ENCODE measurements around the gene GPR183.

Gene GPR183, protein sequence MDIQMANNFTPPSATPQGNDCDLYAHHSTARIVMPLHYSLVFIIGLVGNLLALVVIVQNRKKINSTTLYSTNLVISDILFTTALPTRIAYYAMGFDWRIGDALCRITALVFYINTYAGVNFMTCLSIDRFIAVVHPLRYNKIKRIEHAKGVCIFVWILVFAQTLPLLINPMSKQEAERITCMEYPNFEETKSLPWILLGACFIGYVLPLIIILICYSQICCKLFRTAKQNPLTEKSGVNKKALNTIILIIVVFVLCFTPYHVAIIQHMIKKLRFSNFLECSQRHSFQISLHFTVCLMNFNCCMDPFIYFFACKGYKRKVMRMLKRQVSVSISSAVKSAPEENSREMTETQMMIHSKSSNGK

GRCh38 chr13:99307247-99307646 is at the start of gene GPR183:
Gene GPR183 (minus strand): TSS chr13:99307399. CDS start chr13:99296145, 11,254 bp downstream.
- no peak for DNase-seq (ENCODE audit: low read depth in 2 of 2)

DNA sequence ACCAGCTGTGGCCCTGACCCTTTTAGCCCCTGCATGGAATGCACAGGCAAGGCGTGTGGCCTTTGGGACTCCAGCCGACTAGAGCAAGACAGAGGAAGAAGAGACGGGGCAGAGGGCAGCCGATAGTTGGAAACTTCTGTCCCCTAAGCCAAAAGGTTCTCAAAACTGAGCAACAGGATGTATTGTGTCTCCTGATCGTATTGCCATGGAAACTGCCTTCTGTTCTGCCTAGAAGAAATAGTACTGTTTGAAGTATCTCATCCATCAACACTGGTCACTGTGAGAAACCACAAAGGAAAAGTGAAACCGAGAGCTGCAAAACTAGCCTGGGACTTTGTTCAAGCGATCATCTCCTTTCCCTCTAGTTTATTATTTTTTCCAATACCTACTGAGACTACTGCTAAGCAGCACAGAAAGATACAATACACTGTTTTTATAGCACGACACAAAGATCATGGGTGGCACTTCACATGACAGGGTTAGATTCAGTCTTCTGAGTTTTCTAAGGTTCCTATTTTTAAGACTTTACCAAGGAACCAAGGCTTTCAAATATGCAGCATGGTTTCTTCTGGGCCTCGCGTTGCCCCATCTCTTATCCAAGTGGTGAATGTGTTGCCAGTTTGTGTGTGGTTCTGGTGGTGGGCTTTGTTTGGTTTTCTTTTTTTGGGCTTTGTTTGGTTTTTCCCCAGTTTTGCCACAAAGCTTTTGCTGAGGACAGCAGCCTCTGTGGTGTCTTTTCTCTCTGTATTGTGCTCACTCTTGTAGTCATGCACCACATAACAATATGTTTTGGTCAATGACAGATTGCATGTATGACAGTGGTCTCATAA is 49.3 kb upstream of the GPR183 start:
- DNase-seq (ENCODE audit: low read depth in 2 of 2): no peak

- no peak for DNase-seq (ENCODE audit: low read depth in 2 of 2)
These were observed 48.7 kb upstream of the GPR183 start for GRCh38 chr13:99356012-99356261.

GRCh38 chr13:99355267-99356011 is 48.2 kb upstream of the GPR183 start:
- no peak for DNase-seq (ENCODE audit: low read depth in 2 of 2)

- DNase-seq (ENCODE audit: low read depth in 2 of 2): no peak
These were observed 47.3 kb upstream of the GPR183 start for GRCh38 chr13:99354371-99354951.

DNA sequence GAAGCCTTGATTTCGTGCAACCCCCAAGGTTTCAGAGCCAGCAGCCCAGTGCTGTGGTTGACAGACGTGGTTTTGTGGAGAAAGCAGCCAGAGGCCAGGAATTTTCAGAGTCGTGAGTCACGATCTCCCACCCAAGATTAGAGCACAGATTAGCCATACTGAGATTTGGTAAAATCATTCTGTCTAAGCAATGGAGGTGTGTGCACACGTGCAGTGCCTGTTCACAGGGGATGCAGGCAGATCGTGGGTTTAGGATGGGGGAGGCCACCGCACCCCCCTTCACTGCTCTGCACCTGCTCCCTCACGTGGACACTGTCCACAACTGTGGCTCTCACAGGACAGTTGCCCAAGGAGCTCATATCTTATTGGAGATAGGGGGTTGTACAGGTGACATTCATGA is 46.6 kb upstream of the GPR183 start:
- no peak for DNase-seq (ENCODE audit: low read depth in 2 of 2)

DNA sequence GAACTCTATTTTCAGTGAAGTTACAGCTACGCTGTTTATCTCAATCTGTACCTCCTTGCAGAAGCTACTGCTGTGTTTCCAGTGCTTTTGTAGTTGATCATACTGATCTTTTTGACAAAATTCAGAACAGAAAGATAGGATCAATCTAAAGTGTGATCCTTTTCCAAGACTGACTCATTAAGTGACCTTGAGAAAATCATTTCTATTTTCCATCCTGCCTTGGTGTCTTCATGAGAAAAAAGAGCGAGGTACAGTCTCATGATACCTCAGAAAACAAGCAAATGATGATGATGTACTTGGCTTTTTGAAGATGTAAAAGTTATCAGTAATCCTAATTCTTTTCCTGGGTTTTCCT is 46.0 kb upstream of the GPR183 start:
- no peak for DNase-seq (ENCODE audit: low read depth in 2 of 2)

DNA sequence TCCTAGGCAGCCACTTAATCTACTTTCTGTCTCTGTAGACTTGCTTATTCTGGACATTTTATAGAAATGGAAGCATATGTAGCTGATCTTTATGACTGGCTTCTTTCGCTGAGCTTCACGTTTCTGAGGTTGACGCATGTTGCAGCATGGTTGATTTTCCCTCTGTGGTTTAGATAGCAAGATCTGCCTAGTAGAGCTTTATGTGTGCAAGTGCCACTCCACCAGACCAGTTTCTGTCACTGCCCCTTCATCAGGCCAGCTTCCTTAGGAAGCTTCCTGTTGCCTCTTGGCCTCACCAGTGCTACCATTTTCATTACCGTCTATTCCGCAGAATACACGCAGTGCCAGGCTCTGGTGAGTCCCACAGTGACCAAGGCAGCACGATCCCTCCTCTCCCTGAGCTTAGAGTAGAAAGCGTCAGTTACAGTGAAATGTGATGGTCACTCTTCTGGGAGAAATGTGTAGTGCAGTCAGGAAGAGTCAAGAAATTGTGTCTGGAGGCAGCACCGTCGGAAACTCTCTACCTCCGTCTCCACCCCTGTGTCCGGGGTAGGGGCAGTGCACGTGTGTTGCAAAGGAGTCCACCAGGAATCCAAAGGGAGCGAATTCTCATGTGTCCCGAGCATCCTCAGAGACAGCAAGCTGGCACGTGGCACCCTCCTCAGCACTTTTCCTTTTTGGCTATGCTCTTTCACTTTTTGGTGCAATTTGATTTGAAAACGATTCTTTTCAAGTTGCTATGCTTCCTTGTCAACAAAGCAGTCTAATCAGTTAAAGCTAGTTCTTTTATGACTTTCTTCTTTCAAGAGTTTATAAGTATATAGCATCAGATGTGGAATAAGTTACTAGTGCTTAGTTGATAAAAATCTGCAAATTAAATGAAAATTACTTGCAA is 45.4 kb upstream of the GPR183 start:
- DNase-seq (ENCODE audit: low read depth in 2 of 2): no peak

DNA sequence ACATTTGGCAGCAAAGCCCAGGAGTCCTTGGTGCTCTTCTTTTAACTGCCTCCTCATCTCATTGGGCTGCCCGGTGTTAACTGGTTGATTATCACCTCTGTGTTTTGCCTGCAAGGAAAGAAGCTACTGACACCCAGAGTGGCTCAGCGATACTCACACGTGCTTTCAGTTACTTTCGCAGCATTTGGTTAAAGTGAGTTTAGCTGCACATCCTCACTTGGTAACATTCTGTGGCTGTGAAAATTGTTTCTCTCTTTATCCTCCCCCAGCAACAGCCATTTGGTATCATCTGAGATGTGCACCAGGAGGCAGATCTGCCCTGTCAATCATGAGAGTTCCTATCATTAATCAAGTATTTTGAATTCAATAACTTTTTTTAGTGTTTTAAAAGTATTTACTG is 44.6 kb upstream of the GPR183 start:
- DNase-seq (ENCODE audit: low read depth in 2 of 2): no peak

DNA sequence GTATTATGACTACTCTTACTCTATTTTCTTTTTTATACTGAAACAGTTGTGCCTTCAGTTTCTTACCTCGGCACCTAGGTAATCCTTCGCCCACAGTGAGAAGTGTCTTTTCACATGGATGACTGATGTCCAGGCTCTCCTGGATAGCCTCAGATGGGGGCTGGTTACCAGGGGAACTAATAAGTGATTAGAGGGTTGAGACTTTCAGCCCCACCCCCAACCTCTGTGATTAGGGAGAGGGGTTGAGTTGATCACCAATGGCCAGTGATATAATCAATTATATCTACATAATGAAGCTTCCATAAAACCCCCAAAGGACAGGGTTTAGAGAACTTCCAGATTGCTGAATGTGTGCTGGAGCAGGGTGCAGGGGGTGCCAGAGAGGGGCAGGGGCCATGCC is 43.0 kb upstream of the GPR183 start:
- no peak for DNase-seq (ENCODE audit: low read depth in 2 of 2)

DNA sequence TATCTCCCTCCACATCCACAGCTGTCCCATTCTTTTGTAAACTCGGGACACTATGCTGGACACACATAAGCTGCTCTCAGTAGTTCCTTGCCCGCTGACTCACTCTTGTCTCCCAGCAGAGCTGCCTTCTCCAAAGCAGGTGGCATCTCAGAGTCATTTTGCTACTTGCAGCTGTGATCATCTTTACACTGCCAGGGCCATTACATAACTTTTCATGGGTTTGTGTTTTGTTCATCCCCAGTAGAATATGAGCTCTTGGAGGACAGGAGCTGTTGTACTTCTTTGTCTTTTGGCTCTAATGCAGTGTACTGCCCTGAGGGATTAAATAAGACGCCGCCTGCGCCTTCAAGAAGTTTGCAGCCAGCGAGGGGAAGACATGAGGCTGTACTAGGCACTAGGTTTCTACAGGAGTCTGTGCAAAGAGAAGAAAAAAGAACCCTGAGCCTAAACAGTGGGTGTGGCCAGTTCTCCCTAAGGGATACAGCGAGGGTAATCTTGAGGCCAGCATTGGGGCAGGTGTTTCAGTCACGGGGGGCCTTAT is 40.8 kb upstream of the GPR183 start:
- no peak for DNase-seq (ENCODE audit: low read depth in 2 of 2)

DNA sequence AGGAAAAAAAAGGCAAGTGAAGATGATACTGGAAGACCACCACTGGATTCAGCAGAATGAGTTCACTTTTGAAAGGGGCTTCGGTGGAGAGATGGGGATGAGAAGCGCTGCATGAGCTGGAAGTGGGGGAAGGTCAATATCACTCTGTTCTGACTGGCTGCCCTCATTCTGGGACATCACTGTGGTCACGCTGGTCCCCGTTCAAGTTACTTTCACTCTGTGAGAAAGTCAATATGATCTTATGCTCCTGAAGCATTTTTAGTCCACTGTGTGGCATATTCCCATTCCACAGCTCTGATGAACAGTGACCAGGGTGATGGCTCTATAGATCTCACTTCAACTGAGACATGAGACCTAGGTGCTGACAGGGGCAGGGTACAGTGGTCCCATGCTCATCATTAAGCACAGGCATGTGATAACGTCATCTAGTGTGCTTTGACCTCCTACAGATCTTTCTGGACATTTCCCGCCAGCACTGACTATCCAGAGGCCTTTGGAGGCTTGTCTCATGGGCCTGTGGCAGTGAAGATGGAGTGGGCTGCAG is 40.2 kb upstream of the GPR183 start:
- DNase-seq (ENCODE audit: low read depth in 2 of 2): no peak

DNA sequence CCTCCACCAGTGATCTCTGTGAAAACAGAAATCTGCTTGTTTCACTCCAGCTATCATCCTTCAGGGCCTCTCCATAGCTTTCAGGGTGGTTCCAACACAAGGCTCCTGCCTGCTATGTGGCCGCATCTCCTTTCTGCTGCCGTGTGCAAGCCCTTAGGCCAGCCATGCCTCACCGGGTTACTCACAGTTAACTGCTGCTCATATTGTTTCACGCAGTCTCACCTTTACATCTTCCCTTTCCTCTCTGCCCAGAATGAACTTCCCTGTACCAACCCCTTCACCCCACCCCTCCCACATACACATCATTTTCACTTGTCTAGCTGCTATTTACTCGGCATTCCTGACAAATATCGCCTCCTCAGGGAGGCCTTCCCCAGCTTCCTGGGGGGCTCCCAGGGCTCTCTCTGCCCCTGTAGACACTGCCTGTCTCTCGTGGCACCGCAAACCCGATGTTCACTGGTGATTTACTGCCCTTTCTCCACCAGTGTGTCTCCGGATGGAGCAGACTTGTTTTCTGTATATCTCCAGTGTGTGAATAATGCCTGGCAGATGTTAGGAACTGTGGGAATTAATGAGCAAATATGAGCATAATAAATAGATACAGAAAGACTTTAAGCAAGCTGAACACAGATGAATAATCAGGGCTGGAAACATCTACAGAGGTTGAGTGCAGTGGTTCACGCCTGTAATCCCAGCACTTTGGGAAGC is 39.3 kb upstream of the GPR183 start:
- no peak for DNase-seq (ENCODE audit: low read depth in 2 of 2)

DNA sequence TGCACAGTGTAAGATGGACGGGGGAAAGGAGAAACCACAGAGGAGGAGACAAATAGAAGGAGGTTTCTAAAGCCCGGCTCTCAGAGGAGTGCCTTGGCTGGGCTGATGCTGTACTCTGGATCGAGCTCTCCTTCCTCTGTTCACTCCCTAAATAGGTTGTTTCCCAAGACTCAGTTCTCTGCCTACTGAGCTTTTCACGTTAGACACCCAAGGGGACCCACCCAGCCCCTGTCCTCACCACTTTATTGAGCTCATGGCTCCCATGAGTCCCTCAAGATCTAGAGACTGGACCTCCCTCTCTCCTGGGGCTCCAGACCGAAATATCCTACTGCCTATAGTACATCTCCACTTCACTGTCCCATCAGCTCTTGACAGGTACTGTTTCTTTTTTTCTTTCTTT is 38.1 kb upstream of the GPR183 start:
- no peak for DNase-seq (ENCODE audit: low read depth in 2 of 2)

DNA sequence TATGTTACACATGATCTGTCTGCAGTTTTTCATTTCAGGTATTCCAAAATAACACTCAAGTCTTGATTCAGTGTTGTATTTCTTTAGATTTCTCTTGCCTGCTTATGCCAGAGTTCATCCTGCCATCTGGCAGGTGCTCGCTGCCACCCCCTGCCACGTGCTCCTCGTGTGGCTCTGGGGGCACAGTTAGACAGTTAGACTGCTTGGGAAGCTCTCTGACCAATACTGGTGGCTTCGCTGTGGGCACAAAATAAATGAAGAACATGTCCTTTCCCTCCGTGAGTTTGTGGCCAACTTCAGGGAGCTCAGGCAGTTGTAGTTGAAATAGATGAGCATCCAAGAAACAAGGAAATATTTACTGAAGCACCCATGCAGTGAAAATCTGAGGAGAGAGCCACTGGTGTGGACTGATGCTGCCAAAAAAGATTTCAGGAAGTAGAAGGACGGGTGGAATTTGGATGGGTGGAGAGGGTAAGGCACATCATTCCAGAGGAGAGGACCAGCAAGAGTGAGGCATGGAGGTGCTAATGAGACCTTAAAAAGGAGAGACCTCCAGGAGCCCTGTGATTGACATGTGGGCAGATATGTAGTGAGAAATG is 37.5 kb upstream of the GPR183 start:
- no peak for DNase-seq (ENCODE audit: low read depth in 2 of 2)

- no peak for DNase-seq (ENCODE audit: low read depth in 2 of 2)
These were observed 35.6 kb upstream of the GPR183 start for GRCh38 chr13:99342723-99343315.

DNA sequence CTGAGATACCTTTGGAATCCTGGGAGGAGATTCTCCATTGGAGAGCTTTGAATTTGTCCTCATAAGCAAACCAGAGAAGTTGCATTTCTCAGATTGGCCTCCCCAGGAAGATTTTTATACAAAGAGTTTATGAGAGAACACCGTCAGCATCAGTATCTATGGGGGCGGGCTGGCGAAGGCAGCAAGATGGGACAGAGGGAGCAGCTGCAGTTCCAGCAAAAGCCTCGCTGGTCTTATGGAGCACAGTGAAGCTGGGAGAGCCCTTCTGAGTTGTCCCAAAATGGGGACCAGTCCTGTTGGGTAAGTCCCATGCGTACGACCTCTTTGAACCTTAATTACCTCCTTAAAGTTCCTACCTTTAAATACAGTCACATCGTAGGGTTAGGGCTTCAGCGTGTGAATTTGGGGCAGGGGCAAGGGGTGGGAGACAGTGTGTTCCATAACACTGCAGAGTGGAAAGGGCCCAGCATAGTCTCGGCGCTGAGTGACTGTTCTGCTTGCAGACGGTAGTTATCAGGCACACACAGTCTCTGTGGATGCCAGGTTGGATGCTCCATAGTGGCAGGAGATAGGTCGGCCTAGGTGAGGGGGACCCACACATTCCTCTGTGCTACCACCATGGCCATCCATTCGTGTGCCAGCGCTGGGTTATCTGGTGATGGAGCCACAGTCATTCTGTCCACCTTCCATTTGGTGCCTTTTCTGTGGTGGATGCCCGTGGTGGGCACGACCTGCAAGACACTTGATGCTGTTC is 34.9 kb upstream of the GPR183 start:
- DNase-seq (ENCODE audit: low read depth in 2 of 2): no peak

DNA sequence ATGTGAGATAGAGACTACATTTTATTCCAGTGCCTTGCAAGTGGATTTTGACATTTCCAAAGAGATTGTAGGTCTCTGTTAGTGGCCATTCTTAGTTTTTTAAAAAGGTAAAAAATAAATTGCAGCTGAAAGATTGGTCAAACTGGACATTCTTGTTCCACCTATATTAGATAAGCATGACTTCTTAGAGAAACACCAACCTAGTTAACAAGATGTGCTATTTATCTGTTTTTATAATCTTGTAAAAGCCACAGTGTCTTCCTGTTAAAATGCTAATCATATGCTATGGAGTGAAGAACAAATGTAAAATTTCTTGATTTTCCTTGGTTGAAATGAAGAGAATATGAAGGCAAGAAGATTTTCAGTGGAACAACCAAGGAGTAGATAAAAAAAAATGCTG is 33.4 kb upstream of the GPR183 start:
- DNase-seq (ENCODE audit: low read depth in 2 of 2): no peak

Data from stimulated activated CD8-positive, alpha-beta memory T cell treated with anti-CD3 and anti-CD28 coated beads, Interleukin-7, amount 100 ng/mL, for 1 hour (primary cell).